Measurements from ENCODE around the gene OR4K5.

Gene OR4K5

GRCh38 chr14:19920021-19920657, at the start of gene OR4K5:
OR4K5 (plus strand) TSS chr14:19920607; CDS start chr14:19920607, 0 bp downstream.
- Histone ChIP-seq H3K9me3 (ENCODE audit: low read length) (no peaks in the 10 kb centered on the region), H2AFZ (ENCODE audit: low read depth, low read length) (no peak within 1 kb of the TSS), H3K36me3 (ENCODE audit: insufficient read depth, low read length) (no peaks in the 10 kb centered on the region), H3K4me3 (ENCODE audit: low read length) (no peak within 1 kb of the TSS), H3K4me1 (ENCODE audit: insufficient read depth, low read length) (no peaks in the 10 kb centered on the region), H3K27me3 (ENCODE audit: insufficient read depth, low read length) (no peaks in the 10 kb centered on the region)

- Histone ChIP-seq H3K9me3 (ENCODE audit: low read length) (no peaks in the 10 kb centered on the region), H3K4me3 (ENCODE audit: low read length) (no peak overlapping the region), H3K4me1 (ENCODE audit: insufficient read depth, low read length) (no peaks in the 10 kb centered on the region), H2AFZ (ENCODE audit: low read depth, low read length) (no peak overlapping the region), H3K36me3 (ENCODE audit: insufficient read depth, low read length) (no peaks in the 10 kb centered on the region), H3K27me3 (ENCODE audit: insufficient read depth, low read length) (no peaks in the 10 kb centered on the region)
Observed at GRCh38 chr14:19873178-19873577, 47.2 kb upstream of the OR4K5 start.

GRCh38 chr14:19874842-19875241, 45.6 kb upstream of the OR4K5 start, which contains the start of gene OR4K2:
OR4K2 (plus strand) TSS chr14:19875142; CDS start chr14:19876268, 1,126 bp downstream.
- H3K27me3 ChIP-seq (ENCODE audit: insufficient read depth, low read length) = no peaks in the 10 kb centered on the region
- H3K4me1 ChIP-seq (ENCODE audit: insufficient read depth, low read length) = no peaks in the 10 kb centered on the region
- no peak within 1 kb of the TSS for H3K4me3 ChIP-seq (ENCODE audit: low read length)
- H3K36me3 ChIP-seq (ENCODE audit: insufficient read depth, low read length) = no peaks in the 10 kb centered on the region
- no peak within 1 kb of the TSS for H2AFZ ChIP-seq (ENCODE audit: low read depth, low read length)
- H3K9me3 ChIP-seq (ENCODE audit: low read length) = no peaks in the 10 kb centered on the region

- Histone ChIP-seq H3K9me3 (ENCODE audit: low read length) (no peaks in the 10 kb centered on the region), H3K27me3 (ENCODE audit: insufficient read depth, low read length) (no peaks in the 10 kb centered on the region), H3K36me3 (ENCODE audit: insufficient read depth, low read length) (no peaks in the 10 kb centered on the region), H2AFZ (ENCODE audit: low read depth, low read length) (no peak overlapping the region), H3K4me3 (ENCODE audit: low read length) (no peak overlapping the region), H3K4me1 (ENCODE audit: insufficient read depth, low read length) (no peaks in the 10 kb centered on the region)
Observed at GRCh38 chr14:19878029-19878642, 42.3 kb upstream of the OR4K5 start.

- Histone ChIP-seq H3K4me1 (ENCODE audit: insufficient read depth, low read length) (no peaks in the 10 kb centered on the region), H3K36me3 (ENCODE audit: insufficient read depth, low read length) (no peaks in the 10 kb centered on the region), H3K9me3 (ENCODE audit: low read length) (peaks cover 6% of the 10 kb centered on the region), H3K27me3 (ENCODE audit: insufficient read depth, low read length) (no peaks in the 10 kb centered on the region), H3K4me3 (ENCODE audit: low read length) (no peak overlapping the region), H2AFZ (ENCODE audit: low read depth, low read length) (no peak overlapping the region)
Observed at GRCh38 chr14:19895282-19895681, 25.1 kb upstream of the OR4K5 start.

GRCh38 chr14:19900999-19901398, 19.4 kb upstream of the OR4K5 start:
- Histone ChIP-seq H3K36me3 (ENCODE audit: insufficient read depth, low read length) (no peaks in the 10 kb centered on the region), H2AFZ (ENCODE audit: low read depth, low read length) (no peak overlapping the region), H3K9me3 (ENCODE audit: low read length) (no peaks in the 10 kb centered on the region), H3K4me3 (ENCODE audit: low read length) (no peak overlapping the region), H3K4me1 (ENCODE audit: insufficient read depth, low read length) (no peaks in the 10 kb centered on the region), H3K27me3 (ENCODE audit: insufficient read depth, low read length) (no peaks in the 10 kb centered on the region)

- Histone ChIP-seq H3K36me3 (ENCODE audit: insufficient read depth, low read length) (no peaks in the 10 kb centered on the region), H3K4me3 (ENCODE audit: low read length) (no peak overlapping the region), H3K27me3 (ENCODE audit: insufficient read depth, low read length) (no peaks in the 10 kb centered on the region), H2AFZ (ENCODE audit: low read depth, low read length) (no peak overlapping the region), H3K4me1 (ENCODE audit: insufficient read depth, low read length) (no peaks in the 10 kb centered on the region), H3K9me3 (ENCODE audit: low read length) (no peaks in the 10 kb centered on the region)
Observed at GRCh38 chr14:19902409-19902808, 18.0 kb upstream of the OR4K5 start.

GRCh38 chr14:19906665-19907064, 13.7 kb upstream of the OR4K5 start:
- no peaks in the 10 kb centered on the region for H3K9me3 ChIP-seq (ENCODE audit: low read length)
- H3K27me3 ChIP-seq (ENCODE audit: insufficient read depth, low read length) = no peaks in the 10 kb centered on the region
- H2AFZ ChIP-seq (ENCODE audit: low read depth, low read length) = no peak overlapping the region
- no peak overlapping the region for H3K4me3 ChIP-seq (ENCODE audit: low read length)
- H3K4me1 ChIP-seq (ENCODE audit: insufficient read depth, low read length) = no peaks in the 10 kb centered on the region
- H3K36me3 ChIP-seq (ENCODE audit: insufficient read depth, low read length) = no peaks in the 10 kb centered on the region

GRCh38 chr14:19911114-19911513, 9.3 kb upstream of the OR4K5 start:
- H2AFZ ChIP-seq (ENCODE audit: low read depth, low read length) = no peak overlapping the region
- H3K27me3 ChIP-seq (ENCODE audit: insufficient read depth, low read length) = no peaks in the 10 kb centered on the region
- no peaks in the 10 kb centered on the region for H3K9me3 ChIP-seq (ENCODE audit: low read length)
- H3K4me1 ChIP-seq (ENCODE audit: insufficient read depth, low read length) = no peaks in the 10 kb centered on the region
- no peak overlapping the region for H3K4me3 ChIP-seq (ENCODE audit: low read length)
- H3K36me3 ChIP-seq (ENCODE audit: insufficient read depth, low read length) = no peaks in the 10 kb centered on the region

- no peaks in the 10 kb centered on the region for H3K9me3 ChIP-seq (ENCODE audit: low read length)
- no peaks in the 10 kb centered on the region for H3K27me3 ChIP-seq (ENCODE audit: insufficient read depth, low read length)
- H3K36me3 ChIP-seq (ENCODE audit: insufficient read depth, low read length) = no peaks in the 10 kb centered on the region
- no peak overlapping the region for H3K4me3 ChIP-seq (ENCODE audit: low read length)
- no peaks in the 10 kb centered on the region for H3K4me1 ChIP-seq (ENCODE audit: insufficient read depth, low read length)
- H2AFZ ChIP-seq (ENCODE audit: low read depth, low read length) = no peak overlapping the region
Observed at GRCh38 chr14:19917243-19917642, 3.2 kb upstream of the OR4K5 start.

GRCh38 chr14:19917955-19918518, 2.4 kb upstream of the OR4K5 start:
- Histone ChIP-seq H3K4me3 (ENCODE audit: low read length) (no peak overlapping the region), H3K36me3 (ENCODE audit: insufficient read depth, low read length) (no peaks in the 10 kb centered on the region), H3K9me3 (ENCODE audit: low read length) (no peaks in the 10 kb centered on the region)

GRCh38 chr14:19918553-19919264, 1.7 kb upstream of the OR4K5 start:
- Histone ChIP-seq H3K27me3 (ENCODE audit: insufficient read depth, low read length) (no peaks in the 10 kb centered on the region), H3K4me1 (ENCODE audit: insufficient read depth, low read length) (no peaks in the 10 kb centered on the region), H2AFZ (ENCODE audit: low read depth, low read length) (no peak overlapping the region), H3K4me3 (ENCODE audit: low read length) (no peak overlapping the region), H3K9me3 (ENCODE audit: low read length) (no peaks in the 10 kb centered on the region), H3K36me3 (ENCODE audit: insufficient read depth, low read length) (no peaks in the 10 kb centered on the region)

More at GRCh38 chr14:19917955-19918518, 2.4 kb upstream of the OR4K5 start:
- Histone ChIP-seq H3K4me1 (ENCODE audit: insufficient read depth, low read length) (no peaks in the 10 kb centered on the region), H3K27me3 (ENCODE audit: insufficient read depth, low read length) (no peaks in the 10 kb centered on the region), H2AFZ (ENCODE audit: low read depth, low read length) (no peak overlapping the region)

- no peak within 1 kb of the TSS for H2AFZ ChIP-seq (ENCODE audit: low read depth, low read length)
- no peaks in the 10 kb centered on the region for H3K9me3 ChIP-seq (ENCODE audit: low read length)
- no peak within 1 kb of the TSS for H3K4me3 ChIP-seq (ENCODE audit: low read length)
- H3K27me3 ChIP-seq (ENCODE audit: insufficient read depth, low read length) = no peaks in the 10 kb centered on the region
- no peaks in the 10 kb centered on the region for H3K4me1 ChIP-seq (ENCODE audit: insufficient read depth, low read length)
- no peaks in the 10 kb centered on the region for H3K36me3 ChIP-seq (ENCODE audit: insufficient read depth, low read length)
Observed at GRCh38 chr14:19930617-19931016, 10.2 kb downstream of the OR4K5 start, which contains the start of gene OR4K1. OR4K1 (plus strand) TSS chr14:19930917; CDS start chr14:19935667, 4,750 bp downstream.

All from neuron (in vitro differentiated cells).